Measurements from ENCODE around the gene MRPL24.

The MRPL24 gene

GRCh38 chr1:156740741-156741480 is at the start of gene MRPL24:
Gene MRPL24, minus strand, starts transcription at chr1:156741088. Its CDS starts 2,384 bp downstream, at chr1:156738704.
- no peaks in the 10 kb centered on the region for H3K27me3 ChIP-seq (ENCODE audit: control insufficient read depth, insufficient read depth, low read length)
- peaks cover 31% of the 10 kb centered on the region for H3K36me3 ChIP-seq (ENCODE audit: control insufficient read depth, insufficient read depth, low read length)
- H3K4me1 ChIP-seq (ENCODE audit: control insufficient read depth, insufficient read depth, low read length), result peaks cover 9% of the 10 kb centered on the region
- peak within 1 kb of the TSS; percentile 83 for H3K27ac ChIP-seq (ENCODE audit: low read depth, low read length)
- peak within 1 kb of the TSS; percentile 66 for H3K9ac ChIP-seq (ENCODE audit: low read length)
- peak within 1 kb of the TSS; percentile 92 for H3K4me3 ChIP-seq (ENCODE audit: low read length)

- no peak overlapping the region for H3K27ac ChIP-seq (ENCODE audit: low read depth, low read length)
Observed at GRCh38 chr1:156789621-156790318, 48.9 kb upstream of the MRPL24 start.

GRCh38 chr1:156788136-156788535 is 47.2 kb upstream of the MRPL24 start:
- no peak overlapping the region for H3K27ac ChIP-seq (ENCODE audit: low read depth, low read length)
- no peak overlapping the region for H3K9ac ChIP-seq (ENCODE audit: low read length)
- no peaks in the 10 kb centered on the region for H3K4me1 ChIP-seq (ENCODE audit: control insufficient read depth, insufficient read depth, low read length)
- no peaks in the 10 kb centered on the region for H3K27me3 ChIP-seq (ENCODE audit: control insufficient read depth, insufficient read depth, low read length)
- H3K36me3 ChIP-seq (ENCODE audit: control insufficient read depth, insufficient read depth, low read length), result peaks cover 28% of the 10 kb centered on the region
- no peak overlapping the region for H3K4me3 ChIP-seq (ENCODE audit: low read length)

More at GRCh38 chr1:156789621-156790318, 48.9 kb upstream of the MRPL24 start:
- Histone ChIP-seq H3K4me1 (ENCODE audit: control insufficient read depth, insufficient read depth, low read length) (no peaks in the 10 kb centered on the region), H3K9ac (ENCODE audit: low read length) (no peak overlapping the region), H3K27me3 (ENCODE audit: control insufficient read depth, insufficient read depth, low read length) (no peaks in the 10 kb centered on the region), H3K36me3 (ENCODE audit: control insufficient read depth, insufficient read depth, low read length) (peaks cover 31% of the 10 kb centered on the region), H3K4me3 (ENCODE audit: low read length) (no peak overlapping the region)

- Histone ChIP-seq H3K27ac (ENCODE audit: low read depth, low read length) (no peak overlapping the region), H3K36me3 (ENCODE audit: control insufficient read depth, insufficient read depth, low read length) (peaks cover 24% of the 10 kb centered on the region)
Observed at GRCh38 chr1:156786640-156787039, 45.8 kb upstream of the MRPL24 start.

GRCh38 chr1:156785458-156785857 is 44.6 kb upstream of the MRPL24 start:
- no peaks in the 10 kb centered on the region for H3K4me1 ChIP-seq (ENCODE audit: control insufficient read depth, insufficient read depth, low read length)
- no peaks in the 10 kb centered on the region for H3K27me3 ChIP-seq (ENCODE audit: control insufficient read depth, insufficient read depth, low read length)
- no peak overlapping the region for H3K9ac ChIP-seq (ENCODE audit: low read length)
- H3K4me3 ChIP-seq (ENCODE audit: low read length), result no peak overlapping the region
- no peak overlapping the region for H3K27ac ChIP-seq (ENCODE audit: low read depth, low read length)
- peaks cover 17% of the 10 kb centered on the region for H3K36me3 ChIP-seq (ENCODE audit: control insufficient read depth, insufficient read depth, low read length)

More at GRCh38 chr1:156786640-156787039, 45.8 kb upstream of the MRPL24 start:
- Histone ChIP-seq H3K27me3 (ENCODE audit: control insufficient read depth, insufficient read depth, low read length) (no peaks in the 10 kb centered on the region), H3K4me1 (ENCODE audit: control insufficient read depth, insufficient read depth, low read length) (no peaks in the 10 kb centered on the region), H3K9ac (ENCODE audit: low read length) (no peak overlapping the region), H3K4me3 (ENCODE audit: low read length) (no peak overlapping the region)

- no peak overlapping the region for H3K27ac ChIP-seq (ENCODE audit: low read depth, low read length)
- no peak overlapping the region for H3K4me3 ChIP-seq (ENCODE audit: low read length)
- H3K4me1 ChIP-seq (ENCODE audit: control insufficient read depth, insufficient read depth, low read length), result no peaks in the 10 kb centered on the region
- H3K9ac ChIP-seq (ENCODE audit: low read length), result no peak overlapping the region
- peaks cover 10% of the 10 kb centered on the region for H3K36me3 ChIP-seq (ENCODE audit: control insufficient read depth, insufficient read depth, low read length)
- no peaks in the 10 kb centered on the region for H3K27me3 ChIP-seq (ENCODE audit: control insufficient read depth, insufficient read depth, low read length)
Observed at GRCh38 chr1:156781585-156782186, 40.8 kb upstream of the MRPL24 start.

- Histone ChIP-seq H3K4me1 (ENCODE audit: control insufficient read depth, insufficient read depth, low read length) (peaks cover 8% of the 10 kb centered on the region), H3K27ac (ENCODE audit: low read depth, low read length) (no peak overlapping the region), H3K27me3 (ENCODE audit: control insufficient read depth, insufficient read depth, low read length) (no peaks in the 10 kb centered on the region), H3K9ac (ENCODE audit: low read length) (no peak overlapping the region), H3K4me3 (ENCODE audit: low read length) (no peak overlapping the region), H3K36me3 (ENCODE audit: control insufficient read depth, insufficient read depth, low read length) (peaks cover 3% of the 10 kb centered on the region)
Observed at GRCh38 chr1:156777573-156777972, 36.7 kb upstream of the MRPL24 start.

GRCh38 chr1:156776942-156777341 is 36.1 kb upstream of the MRPL24 start:
- H3K27me3 ChIP-seq (ENCODE audit: control insufficient read depth, insufficient read depth, low read length), result no peaks in the 10 kb centered on the region
- H3K4me1 ChIP-seq (ENCODE audit: control insufficient read depth, insufficient read depth, low read length), result peaks cover 11% of the 10 kb centered on the region
- no peak overlapping the region for H3K27ac ChIP-seq (ENCODE audit: low read depth, low read length)

GRCh38 chr1:156775799-156776198 is 34.9 kb upstream of the MRPL24 start:
- H3K4me3 ChIP-seq (ENCODE audit: low read length), result no peak overlapping the region
- H3K9ac ChIP-seq (ENCODE audit: low read length), result no peak overlapping the region
- H3K27ac ChIP-seq (ENCODE audit: low read depth, low read length), result no peak overlapping the region
- peaks cover 6% of the 10 kb centered on the region for H3K36me3 ChIP-seq (ENCODE audit: control insufficient read depth, insufficient read depth, low read length)
- peaks cover 17% of the 10 kb centered on the region for H3K4me1 ChIP-seq (ENCODE audit: control insufficient read depth, insufficient read depth, low read length)
- no peaks in the 10 kb centered on the region for H3K27me3 ChIP-seq (ENCODE audit: control insufficient read depth, insufficient read depth, low read length)

More at GRCh38 chr1:156776942-156777341, 36.1 kb upstream of the MRPL24 start:
- no peaks in the 10 kb centered on the region for H3K36me3 ChIP-seq (ENCODE audit: control insufficient read depth, insufficient read depth, low read length)
- H3K4me3 ChIP-seq (ENCODE audit: low read length), result no peak overlapping the region
- no peak overlapping the region for H3K9ac ChIP-seq (ENCODE audit: low read length)

- Histone ChIP-seq H3K4me3 (ENCODE audit: low read length) (no peak overlapping the region), H3K27me3 (ENCODE audit: control insufficient read depth, insufficient read depth, low read length) (no peaks in the 10 kb centered on the region), H3K4me1 (ENCODE audit: control insufficient read depth, insufficient read depth, low read length) (peaks cover 24% of the 10 kb centered on the region), H3K27ac (ENCODE audit: low read depth, low read length) (no peak overlapping the region), H3K9ac (ENCODE audit: low read length) (no peak overlapping the region), H3K36me3 (ENCODE audit: control insufficient read depth, insufficient read depth, low read length) (peaks cover 8% of the 10 kb centered on the region)
Observed at GRCh38 chr1:156773607-156774006, 32.7 kb upstream of the MRPL24 start.

- peaks cover 8% of the 10 kb centered on the region for H3K36me3 ChIP-seq (ENCODE audit: control insufficient read depth, insufficient read depth, low read length)
- no peaks in the 10 kb centered on the region for H3K27me3 ChIP-seq (ENCODE audit: control insufficient read depth, insufficient read depth, low read length)
- H3K9ac ChIP-seq (ENCODE audit: low read length), result no peak overlapping the region
- peaks cover 28% of the 10 kb centered on the region for H3K4me1 ChIP-seq (ENCODE audit: control insufficient read depth, insufficient read depth, low read length)
- H3K27ac ChIP-seq (ENCODE audit: low read depth, low read length), result no peak overlapping the region
- no peak overlapping the region for H3K4me3 ChIP-seq (ENCODE audit: low read length)
Observed at GRCh38 chr1:156772728-156773497, 32.0 kb upstream of the MRPL24 start.

GRCh38 chr1:156772222-156772621 is 31.3 kb upstream of the MRPL24 start:
- H3K27ac ChIP-seq (ENCODE audit: low read depth, low read length), result no peak overlapping the region

More at GRCh38 chr1:156772222-156772621, 31.3 kb upstream of the MRPL24 start:
- H3K4me3 ChIP-seq (ENCODE audit: low read length), result no peak overlapping the region
- peaks cover 8% of the 10 kb centered on the region for H3K36me3 ChIP-seq (ENCODE audit: control insufficient read depth, insufficient read depth, low read length)
- peaks cover 28% of the 10 kb centered on the region for H3K4me1 ChIP-seq (ENCODE audit: control insufficient read depth, insufficient read depth, low read length)
- no peak overlapping the region for H3K9ac ChIP-seq (ENCODE audit: low read length)
- H3K27me3 ChIP-seq (ENCODE audit: control insufficient read depth, insufficient read depth, low read length), result no peaks in the 10 kb centered on the region
